BE2C (cell line): ENCODE data around the gene SLC25A21.

Experiments
- DNase-seq: peaks from one replicate; pipeline ENCODE4 v3.0.0-alpha.2; 2020
- H3K27me3 ChIP-seq: fragments of 250-450 bp; sonication (Bioruptor Pico); 2 replicates; pipeline ENCODE4 v1.5.1; 2020; ENCODE audit warnings: mild to moderate bottlenecking
- H3K36me3 ChIP-seq: fragments of 250-450 bp; sonication (Bioruptor Pico); 2 replicates; pipeline ENCODE4 v1.5.1; 2020; ENCODE audit warnings: mild to moderate bottlenecking
- H3K4me1 ChIP-seq: fragments of 250-450 bp; sonication (Bioruptor Pico); 2 replicates; pipeline ENCODE4 v1.5.1; 2020
- H3K4me3 ChIP-seq: 2 replicates; pipeline ENCODE4 v1.5.1; 2011; ENCODE audit warnings: low read depth, low read length
- H3K9me3 ChIP-seq: fragments of 250-450 bp; sonication (Bioruptor Pico); 2 replicates; pipeline ENCODE4 v1.5.1; 2020
- CTCF ChIP-seq: IDR thresholded peaks from 2 replicates; pipeline ENCODE4 v1.5.1; 2012; ENCODE audit warnings: mild to moderate bottlenecking, low read depth, low read length

SLC25A21 gene

GRCh38 chr14:36757734-36758601 is 414.4 kb downstream of the SLC25A21 start:
- no peak for TF ChIP-seq CTCF
- Histone ChIP-seq H3K9me3 (no peaks in the 10 kb centered on the region), H3K4me3 (no peak overlapping the region), H3K4me1 (no peaks in the 10 kb centered on the region), H3K36me3 (no peaks in the 10 kb centered on the region), H3K27me3 (no peaks in the 10 kb centered on the region)
- DNase-seq = no peak

GRCh38 chr14:36756226-36756625 is 416.2 kb downstream of the SLC25A21 start:
- Histone ChIP-seq H3K4me3 (no peak overlapping the region), H3K4me1 (no peaks in the 10 kb centered on the region), H3K36me3 (no peaks in the 10 kb centered on the region), H3K27me3 (no peaks in the 10 kb centered on the region), H3K9me3 (no peaks in the 10 kb centered on the region)
- TF ChIP-seq CTCF = no peak
- no peak for DNase-seq

GRCh38 chr14:36755756-36756155 is 416.6 kb downstream of the SLC25A21 start:
- Histone ChIP-seq H3K4me3 (no peak overlapping the region), H3K36me3 (no peaks in the 10 kb centered on the region), H3K9me3 (no peaks in the 10 kb centered on the region), H3K4me1 (no peaks in the 10 kb centered on the region), H3K27me3 (no peaks in the 10 kb centered on the region)
- TF ChIP-seq CTCF = no peak
- no peak for DNase-seq

- no peaks in the 10 kb centered on the region for H3K27me3 ChIP-seq
- DNase-seq = no peak
- TF ChIP-seq CTCF = no peak
Observed at GRCh38 chr14:36751920-36752319, 420.5 kb downstream of the SLC25A21 start.

GRCh38 chr14:36751106-36751505 is 421.3 kb downstream of the SLC25A21 start:
- Histone ChIP-seq H3K27me3 (no peaks in the 10 kb centered on the region), H3K9me3 (no peaks in the 10 kb centered on the region), H3K4me1 (no peaks in the 10 kb centered on the region), H3K36me3 (no peaks in the 10 kb centered on the region), H3K4me3 (no peak overlapping the region)
- TF ChIP-seq CTCF = no peak
- DNase-seq = no peak

More at GRCh38 chr14:36751920-36752319, 420.5 kb downstream of the SLC25A21 start:
- H3K4me3 ChIP-seq = no peak overlapping the region
- no peaks in the 10 kb centered on the region for H3K4me1 ChIP-seq
- no peaks in the 10 kb centered on the region for H3K36me3 ChIP-seq
- H3K9me3 ChIP-seq = no peaks in the 10 kb centered on the region

GRCh38 chr14:36750244-36750643 is 422.2 kb downstream of the SLC25A21 start:
- Histone ChIP-seq H3K27me3 (no peaks in the 10 kb centered on the region), H3K4me1 (no peaks in the 10 kb centered on the region), H3K9me3 (no peaks in the 10 kb centered on the region), H3K36me3 (no peaks in the 10 kb centered on the region), H3K4me3 (no peak overlapping the region)
- TF ChIP-seq CTCF = no peak
- DNase-seq = no peak
